T-cell (primary cell): ENCODE results near the gene PPT2. TPM values are rescaled to one million over a fixed set of nuclear protein-coding genes. Genes with fewer than 3 reads are reported as not detected.
"Not testable (repeated sequence)": the region's sequence is repeated elsewhere in the genome, so short reads cannot be mapped to it uniquely, and the experiment has no call there.

Experiments used
- ATAC-seq, 4 experiments: fragments of 200-7000 bp in 3 of 4; fragments of 150-1000 bp in 1 of 4; cut with Tn5 transposase; replicated peaks in 1 of 4; 1 replicate in 3 of 4; 2 replicates in 1 of 4; pipeline ENCODE4 v1.10.0; 2021; ENCODE audit warnings: moderate library complexity in 3 of 4, mild to moderate bottlenecking in 2 of 4, moderate number of reproducible peaks in 1 of 4
- CTCF ChIA-PET, 2 donors: fragments of 300-600 bp; sonication (Branson Sonifier 250); formaldehyde crosslinking; loops; one replicate each; lab custom pipeline; 2022; ENCODE audit warnings: antibody characterized with exemption in 2 of 2; lab: Charles Lee
- POLR2A ChIA-PET, 2 donors: fragments of 300-600 bp; sonication (Branson Sonifier 250); formaldehyde crosslinking; loops; one replicate each; lab custom pipeline; 2022; ENCODE audit warnings: antibody characterized with exemption in 2 of 2; lab: Charles Lee
- DNase-seq, 35 experiments: peaks; one replicate each; pipeline versions ENCODE4 v3.0.0 to v3.0.0-alpha.2; 2013 to 2023
- H3K27ac ChIP-seq: one replicate; pipeline ENCODE4 v1.5.1; 2013; ENCODE audit warnings: low read length
- H3K27me3 ChIP-seq, 2 experiments: replicated peaks in 1 of 2; 1 replicate in 1 of 2; 2 replicates in 1 of 2; pipeline versions ENCODE4 v1.6.1 to v1.7.0; 2013; ENCODE audit warnings: low read length in 1 of 2, mixed read lengths in 1 of 2; ENCODE audit not compliant: control insufficient read depth in 2 of 2, insufficient read depth in 2 of 2; ENCODE audit errors: extremely low read depth in 1 of 2
- H3K36me3 ChIP-seq, 2 donors: 1 replicate in 1 of 2; 2 replicates in 1 of 2; pipeline versions ENCODE4 v1.6.1 to v1.7.0; 2013; ENCODE audit warnings: low read length in 1 of 2; ENCODE audit not compliant: control insufficient read depth in 2 of 2, insufficient read depth in 1 of 2; ENCODE audit errors: extremely low read depth in 1 of 2
- H3K4me1 ChIP-seq, 2 experiments: 1 replicate in 1 of 2; 2 replicates in 1 of 2; pipeline versions ENCODE4 v1.6.1 to v1.7.0; 2013; ENCODE audit warnings: low read length in 2 of 2, mixed read lengths in 1 of 2; ENCODE audit not compliant: insufficient read depth in 2 of 2, control insufficient read depth in 1 of 2; ENCODE audit errors: extremely low read depth in 1 of 2
- H3K4me3 ChIP-seq, 2 donors: 1 replicate in 1 of 2; 2 replicates in 1 of 2; pipeline versions ENCODE4 v1.5.1 to v1.7.0; 2013; ENCODE audit warnings: mild to moderate bottlenecking in 2 of 2, low read length in 1 of 2, moderate library complexity in 1 of 2; ENCODE audit not compliant: control insufficient read depth in 1 of 2; ENCODE audit errors: extremely low read depth in 1 of 2
- H3K9me3 ChIP-seq: 2 replicates; pipeline ENCODE4 v1.7.0; 2013
- H3K27ac Mint-ChIP-seq, 2 donors: one replicate each; pipeline ENCODE4 v1.8.0; 2020 to 2021; ENCODE audit warnings: mild to moderate bottlenecking in 2 of 2, mixed read lengths in 2 of 2
- H3K27me3 Mint-ChIP-seq, 2 donors: one replicate each; pipeline ENCODE4 v1.8.0; 2021 to 2022; ENCODE audit warnings: mixed read lengths in 2 of 2
- H3K36me3 Mint-ChIP-seq: one replicate; pipeline ENCODE4 v1.8.0; 2021; ENCODE audit warnings: mixed read lengths
- H3K4me1 Mint-ChIP-seq, 3 donors: one replicate each; pipeline ENCODE4 v1.8.0; 2020 to 2022; ENCODE audit warnings: mixed read lengths in 3 of 3, mild to moderate bottlenecking in 1 of 3
- H3K4me3 Mint-ChIP-seq, 3 donors: one replicate each; pipeline ENCODE4 v1.8.0; 2020 to 2022; ENCODE audit warnings: mild to moderate bottlenecking in 3 of 3, mixed read lengths in 3 of 3, moderate library complexity in 3 of 3
- H3K9me3 Mint-ChIP-seq, 3 donors: one replicate each; pipeline ENCODE4 v1.8.0; 2020 to 2022; ENCODE audit warnings: mixed read lengths in 3 of 3
- WGBS: methylation state at CpG from one replicate; pipeline ENCODE4 v1.1.5; 2013; ENCODE audit warnings: missing lambda C conversion rate; ENCODE audit not compliant: insufficient coverage; 5-methylcytosine and 5-hydroxymethylcytosine counted together
- total RNA-seq, 35 experiments: library from RNA in 6 of 35; stranded (reverse) in 6 of 35; fragments of 120-200 nt in 1 of 35; gene quantifications; one replicate each; pipeline versions ENCODE4 v1.2.1 to v1.2.4 and lab custom pipeline; 2013 to 2026

The PPT2 gene
- total RNA-seq, 5 donors from 2014 or later (not counting 1 experiment from before 2014, with no cell fraction given), result 11.2 to 25.6 (median 19.3) TPM

GRCh38 chr6:32183030-32183429 lies 29.1 kb downstream of the PPT2 start:
- ChIA-PET POLR2A (interaction anchor here in 1 of 2 donors (0.5 kb wide), 1 partner anchor 10 kb away, joined by 3 read pairs; the partner anchor contains the start of gene GPSM3), CTCF (no interaction called here)
- Histone ChIP-seq H3K27me3 (no peaks in the 10 kb centered on the region), H3K4me1 (peaks cover 12 to 68% of the 10 kb centered on the region in 2 experiments), H3K4me3 (no peak overlapping the region), H3K9me3 (no peaks in the 10 kb centered on the region), H3K27ac (no peak overlapping the region), H3K36me3 (peaks cover 4 to 67% of the 10 kb centered on the region in 2 donors)
- no CpG with 5 or more reads among the region's 3 CpGs for WGBS
- Mint-ChIP-seq H3K27me3 (no peaks in the 10 kb centered on the region), H3K36me3 (peaks cover 39% of the 10 kb centered on the region), H3K4me3 (no peak overlapping the region), H3K4me1 (peaks cover 68 to 78% (median 69%) of the 10 kb centered on the region in 3 donors), H3K9me3 (no peaks in the 10 kb centered on the region), H3K27ac (peak overlapping the region; percentile 43 to 66)
- no peak for DNase-seq
- ATAC-seq, result no peak

GRCh38 chr6:32183483-32184083 lies 29.6 kb downstream of the PPT2 start:
- CTCF ChIA-PET, result no interaction called here
- peaks cover 4 to 72% of the 10 kb centered on the region in 2 donors for H3K36me3 ChIP-seq
- Mint-ChIP-seq H3K4me1 (peaks cover 68 to 81% (median 74%) of the 10 kb centered on the region in 3 donors), H3K36me3 (peaks cover 40% of the 10 kb centered on the region), H3K27me3 (no peaks in the 10 kb centered on the region), H3K27ac (peak overlapping the region in 1 of 2 donors; percentile 66), H3K9me3 (no peaks in the 10 kb centered on the region), H3K4me3 (no peak overlapping the region)
- DNase-seq (no peak), ATAC-seq (no peak)
- POLR2A ChIA-PET, result no interaction called here
- no peaks in the 10 kb centered on the region for H3K9me3 ChIP-seq
- WGBS, result 92% methylated on average over 13 of the region's 15 CpGs
- H3K4me3 ChIP-seq, result no peak overlapping the region
- H3K4me1 ChIP-seq, result peaks cover 14 to 72% of the 10 kb centered on the region in 2 experiments
- no peak overlapping the region for H3K27ac ChIP-seq
- H3K27me3 ChIP-seq, result no peaks in the 10 kb centered on the region

GRCh38 chr6:32184084-32184640 lies 30.2 kb downstream of the PPT2 start, which contains the start of gene AGER:
Gene AGER, minus strand, starts transcription at chr6:32184253. Its CDS starts 31 bp downstream, at chr6:32184222.
- 95% methylated on average over 5 of the region's 6 CpGs for WGBS
- H3K4me3 ChIP-seq, result no peak within 1 kb of the TSS
- Mint-ChIP-seq H3K9me3 (no peaks in the 10 kb centered on the region), H3K4me3 (no peak within 1 kb of the TSS), H3K4me1 (peaks cover 68 to 81% (median 74%) of the 10 kb centered on the region in 3 donors), H3K27ac (peak within 1 kb of the TSS; percentile 66 to 73), H3K36me3 (peaks cover 46% of the 10 kb centered on the region), H3K27me3 (no peaks in the 10 kb centered on the region)
- H3K27me3 ChIP-seq, result no peaks in the 10 kb centered on the region
- DNase-seq (no peak), ATAC-seq (no peak)
- peaks cover 16 to 72% of the 10 kb centered on the region in 2 experiments for H3K4me1 ChIP-seq
- H3K36me3 ChIP-seq, result peaks cover 4 to 73% of the 10 kb centered on the region in 2 donors
- CTCF ChIA-PET, result no interaction called here
- POLR2A ChIA-PET, result no interaction called here
- H3K9me3 ChIP-seq, result no peaks in the 10 kb centered on the region
- H3K27ac ChIP-seq, result peak within 1 kb of the TSS; percentile 61

GRCh38 chr6:32185681-32186131 lies 31.8 kb downstream of the PPT2 start:
- H3K27me3 ChIP-seq, H3K27me3 Mint-ChIP-seq, H3K4me3 ChIP-seq, POLR2A ChIA-PET, H3K9me3 ChIP-seq, H3K9me3 Mint-ChIP-seq: not testable (repeated sequence)
- Histone ChIP-seq H3K4me1 (peaks cover 14 to 69% of the 10 kb centered on the region in 2 experiments), H3K36me3 (peaks cover 4 to 65% of the 10 kb centered on the region in 2 donors), H3K27ac (peak overlapping the region; percentile 75)
- peak overlapping the region; percentile 95 to 98 for H3K27ac Mint-ChIP-seq
- CTCF ChIA-PET, result interaction anchor here in 1 of 2 donors (0.6 kb wide), 1 partner anchor 26 kb away, joined by 3 read pairs; no protein-coding TSS in a partner anchor
- 30% methylated on average over 2 of the region's 11 CpGs for WGBS
- ATAC-seq (peak in 1 of 4 experiments; percentile 39), DNase-seq (peak in 9 of 35 experiments; percentile 19 to 70 (median 32))
- peak overlapping the region in 1 of 3 donors; percentile 97 for H3K4me3 Mint-ChIP-seq
- H3K4me1 Mint-ChIP-seq, result peaks cover 56 to 67% (median 60%) of the 10 kb centered on the region in 3 donors
- peaks cover 43% of the 10 kb centered on the region for H3K36me3 Mint-ChIP-seq

GRCh38 chr6:32186151-32186840 lies 32.4 kb downstream of the PPT2 start:
- ATAC-seq, H3K4me3 ChIP-seq, DNase-seq, H3K9me3 Mint-ChIP-seq, H3K27me3 ChIP-seq, H3K9me3 ChIP-seq, POLR2A ChIA-PET, H3K27me3 Mint-ChIP-seq, CTCF ChIA-PET: not testable (repeated sequence)
- H3K4me3 Mint-ChIP-seq, result peak overlapping the region; percentile 49 to 97 (median 55)
- Histone ChIP-seq H3K27ac (peak overlapping the region; percentile 75), H3K36me3 (peaks cover 4 to 65% of the 10 kb centered on the region in 2 donors), H3K4me1 (peaks cover 14 to 75% of the 10 kb centered on the region in 2 experiments)
- H3K36me3 Mint-ChIP-seq, result peaks cover 41% of the 10 kb centered on the region
- H3K4me1 Mint-ChIP-seq, result peaks cover 54 to 65% (median 54%) of the 10 kb centered on the region in 3 donors
- WGBS, result 70% methylated on average over 2 of the region's 10 CpGs
- H3K27ac Mint-ChIP-seq, result peak overlapping the region; percentile 95 to 98
